Pulmonary artery endothelial cell (primary cell): Measurements from ENCODE around the gene TERT. TPM values are rescaled to one million over a fixed set of nuclear protein-coding genes. Genes with fewer than 3 reads are reported as not detected.
"Not testable (repeated sequence)": the region's sequence is repeated elsewhere in the genome, so short reads cannot be mapped to it uniquely, and the experiment has no call there.

ENCODE experiments used
- DNase-seq: peaks from one replicate; pipeline ENCODE4 v3.0.0-alpha.2; 2011; ENCODE audit warnings: low read depth, low spot score
- total RNA-seq: library from RNA; depleted of rRNA; stranded (reverse); fragments of >200 nt; gene quantifications from 2 replicates; pipeline ENCODE4 v1.2.3, GENCODE V29; 2014

The TERT gene
- total RNA-seq, result 0.07 TPM in 1 of 2 replicates, not detected in the other

DNA sequence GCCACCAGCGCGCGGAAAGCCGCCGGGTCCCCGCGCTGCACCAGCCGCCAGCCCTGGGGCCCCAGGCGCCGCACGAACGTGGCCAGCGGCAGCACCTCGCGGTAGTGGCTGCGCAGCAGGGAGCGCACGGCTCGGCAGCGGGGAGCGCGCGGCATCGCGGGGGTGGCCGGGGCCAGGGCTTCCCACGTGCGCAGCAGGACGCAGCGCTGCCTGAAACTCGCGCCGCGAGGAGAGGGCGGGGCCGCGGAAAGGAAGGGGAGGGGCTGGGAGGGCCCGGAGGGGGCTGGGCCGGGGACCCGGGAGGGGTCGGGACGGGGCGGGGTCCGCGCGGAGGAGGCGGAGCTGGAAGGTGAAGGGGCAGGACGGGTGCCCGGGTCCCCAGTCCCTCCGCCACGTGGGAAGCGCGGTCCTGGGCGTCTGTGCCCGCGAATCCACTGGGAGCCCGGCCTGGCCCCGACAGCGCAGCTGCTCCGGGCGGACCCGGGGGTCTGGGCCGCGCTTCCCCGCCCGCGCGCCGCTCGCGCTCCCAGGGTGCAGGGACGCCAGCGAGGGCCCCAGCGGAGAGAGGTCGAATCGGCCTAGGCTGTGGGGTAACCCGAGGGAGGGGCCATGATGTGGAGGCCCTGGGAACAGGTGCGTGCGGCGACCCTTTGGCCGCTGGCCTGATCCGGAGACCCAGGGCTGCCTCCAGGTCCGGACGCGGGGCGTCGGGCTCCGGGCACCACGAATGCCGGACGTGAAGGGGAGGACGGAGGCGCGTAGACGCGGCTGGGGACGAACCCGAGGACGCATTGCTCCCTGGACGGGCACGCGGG, at the start of gene TERT:
TERT (minus strand) TSS at position 234 of the 815 bp plus-strand sequence; CDS start at position 155, 79 bp downstream.
- no peak for DNase-seq

DNA sequence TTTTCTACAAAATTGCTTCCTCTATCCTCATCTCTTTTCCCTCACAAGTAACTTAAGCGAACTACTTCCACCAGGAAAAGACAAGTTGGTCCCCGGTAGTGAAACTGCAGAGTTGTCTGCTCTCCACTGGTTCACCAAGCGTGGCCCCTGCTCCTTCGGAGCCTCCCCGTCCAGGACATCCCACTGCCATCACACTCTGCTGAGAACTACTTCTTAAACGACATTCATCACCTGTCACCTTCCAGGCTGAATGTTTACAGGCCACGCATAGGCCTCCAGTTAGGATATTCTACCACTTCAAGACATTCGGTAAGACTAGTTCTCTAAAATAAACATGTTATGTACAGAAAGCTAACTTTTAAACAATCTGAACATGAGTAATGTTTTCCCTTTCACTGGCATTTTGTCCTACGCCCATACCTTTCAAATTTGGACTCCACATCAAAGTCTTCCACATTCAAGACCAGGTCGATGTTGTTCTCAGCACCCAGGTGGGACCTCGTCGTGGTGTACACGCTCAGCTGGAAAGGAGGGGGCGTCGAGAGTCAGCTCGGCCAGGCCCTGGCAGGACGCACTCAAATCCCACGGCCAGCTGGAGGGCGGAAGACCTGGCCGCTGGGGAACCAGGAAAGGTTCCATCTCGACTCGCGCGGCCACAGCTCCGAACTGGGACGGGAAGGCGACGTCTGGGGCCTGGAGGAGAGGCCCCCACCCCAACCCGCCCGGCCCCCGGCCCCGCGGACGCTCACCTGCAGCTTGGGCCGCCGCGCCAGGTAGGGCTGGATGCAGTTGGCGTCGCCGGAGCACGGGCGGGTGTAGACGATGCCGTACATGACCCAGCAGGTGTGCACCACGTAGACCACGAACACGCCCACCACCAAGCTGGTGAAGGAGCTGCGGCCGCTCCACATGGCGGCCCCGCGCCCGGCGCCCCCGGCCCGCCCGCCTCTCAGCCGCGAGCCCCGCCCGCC, 49.3 kb upstream of the TERT start:
- DNase-seq, result no peak

DNA sequence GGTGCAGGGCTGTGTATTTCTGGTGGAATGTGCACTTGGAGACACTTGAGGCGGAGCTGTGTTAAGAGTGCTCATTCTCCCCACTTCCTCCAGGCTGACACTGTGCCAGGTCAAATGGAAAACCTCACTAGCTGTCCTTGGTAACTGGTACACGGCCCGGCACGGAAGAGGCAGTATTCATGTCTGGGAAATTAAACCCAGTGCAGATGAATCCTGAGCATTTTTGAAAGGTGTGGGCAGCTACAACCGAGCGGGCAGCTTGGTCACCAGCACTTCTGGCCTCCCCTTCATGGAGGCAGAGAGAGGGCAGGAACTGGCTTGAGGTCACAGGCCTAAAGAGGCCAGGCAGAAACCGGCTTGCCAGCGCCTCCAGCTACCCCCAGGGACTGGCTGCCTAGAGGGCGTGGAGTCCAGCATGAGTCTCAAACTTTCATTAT, 48.5 kb upstream of the TERT start:
- no peak for DNase-seq

DNA sequence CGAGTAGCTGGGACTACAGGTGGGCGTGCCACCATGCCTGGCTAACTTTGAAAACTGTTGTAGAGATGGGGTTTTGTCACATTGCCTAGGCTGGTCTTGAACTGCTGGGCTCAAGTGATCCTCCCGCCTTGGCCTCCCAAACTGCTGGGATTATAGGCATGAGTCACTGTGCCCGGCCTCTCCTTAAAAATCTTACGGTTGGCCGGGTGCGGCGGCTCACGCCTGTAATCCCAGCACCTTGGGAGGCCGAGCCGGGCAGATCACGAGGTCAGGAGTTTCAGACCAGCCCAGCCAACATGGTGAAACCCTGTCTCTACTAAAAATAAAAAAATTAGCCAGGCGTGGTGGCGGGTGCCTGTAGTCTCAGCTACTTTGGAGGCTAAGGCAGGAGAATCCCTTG, 47.8 kb upstream of the TERT start:
- DNase-seq, result not testable (repeated sequence)

DNA sequence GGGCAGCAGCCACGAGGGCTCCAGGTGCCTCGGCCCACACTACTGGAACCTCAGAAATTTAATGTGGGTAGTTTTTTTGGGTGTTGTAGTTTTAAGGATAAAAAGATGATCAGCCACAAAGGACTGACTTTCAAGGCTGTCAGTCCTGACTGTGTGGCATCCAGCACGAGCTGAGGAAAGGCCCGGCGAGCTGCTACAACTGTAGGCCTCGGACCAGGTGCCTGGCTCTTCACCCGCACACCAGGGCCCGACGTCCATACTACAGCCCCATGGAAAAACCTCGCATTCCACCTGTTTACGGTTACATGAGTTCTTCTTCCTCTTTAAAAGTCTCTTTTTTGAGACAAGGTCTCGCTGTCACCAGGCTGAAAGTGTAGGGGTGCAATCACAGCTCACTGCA, 47.4 kb upstream of the TERT start:
- no peak for DNase-seq

DNA sequence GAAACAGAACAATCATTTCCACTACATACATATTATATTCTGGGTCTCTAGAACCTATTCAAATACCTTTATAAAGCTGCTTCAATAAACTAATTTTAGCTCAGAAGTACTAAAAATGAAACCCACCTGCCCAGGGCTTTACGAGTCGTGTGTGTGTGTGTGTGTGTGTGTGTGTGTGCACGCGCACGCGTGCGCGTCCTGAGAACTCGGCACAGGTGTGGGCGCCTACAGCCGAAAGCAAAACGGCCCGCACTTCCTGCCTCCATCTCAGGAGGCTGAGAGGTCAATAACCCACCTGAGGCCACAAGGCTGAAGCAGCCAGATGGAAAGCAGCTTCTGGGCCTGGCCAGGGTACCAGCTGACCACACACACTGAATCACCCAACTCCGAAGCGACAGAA, 47.0 kb upstream of the TERT start:
- DNase-seq, result no peak

DNA sequence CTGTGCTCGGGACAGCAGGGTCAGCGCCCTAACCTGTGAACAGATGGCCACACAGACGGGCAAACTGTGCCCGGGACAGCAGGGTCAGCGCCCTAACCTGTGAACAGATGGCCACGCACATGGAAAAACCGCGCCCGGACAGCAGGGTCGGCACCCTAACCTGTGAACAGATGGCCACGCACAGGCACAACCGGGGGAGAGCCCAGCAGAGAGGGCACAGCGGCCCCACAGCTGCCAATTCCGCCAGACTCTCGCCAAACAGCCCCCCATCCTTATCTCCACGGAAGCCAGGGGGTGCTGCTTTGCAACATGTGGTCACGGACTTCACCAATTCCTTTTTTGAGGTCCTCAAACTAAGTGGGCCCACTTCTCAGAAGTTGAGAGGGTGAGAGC, 44.9 kb upstream of the TERT start:
- not testable (repeated sequence) for DNase-seq

DNA sequence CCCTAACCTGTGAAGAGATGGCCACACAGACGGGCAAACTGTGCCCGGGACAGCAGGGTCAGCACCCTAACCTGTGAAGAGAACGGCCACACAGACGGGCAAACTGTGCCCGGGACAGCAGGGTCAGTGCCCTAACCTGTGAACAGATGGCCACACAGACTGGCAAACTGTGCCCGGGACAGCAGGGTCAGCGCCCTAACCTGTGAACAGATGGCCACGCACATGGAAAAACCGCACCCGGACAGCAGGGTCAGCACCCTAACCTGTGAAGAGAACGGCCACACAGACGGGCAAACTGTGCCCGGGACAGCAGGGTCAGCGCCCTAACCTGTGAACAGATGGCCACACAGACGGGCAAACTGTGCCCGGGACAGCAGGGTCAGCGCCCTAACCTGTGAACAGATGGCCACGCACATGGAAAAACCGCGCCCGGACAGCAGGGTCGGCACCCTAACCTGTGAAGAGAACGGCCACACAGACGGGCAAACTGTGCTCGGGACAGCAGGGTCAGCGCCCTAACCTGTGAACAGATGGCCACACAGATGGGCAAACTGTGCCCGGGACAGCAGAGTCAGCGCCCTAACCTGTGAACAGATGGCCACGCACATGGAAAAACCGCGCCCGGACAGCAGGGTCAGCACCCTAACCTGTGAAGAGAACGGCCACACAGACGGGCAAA, 44.4 kb upstream of the TERT start:
- not testable (repeated sequence) for DNase-seq

DNA sequence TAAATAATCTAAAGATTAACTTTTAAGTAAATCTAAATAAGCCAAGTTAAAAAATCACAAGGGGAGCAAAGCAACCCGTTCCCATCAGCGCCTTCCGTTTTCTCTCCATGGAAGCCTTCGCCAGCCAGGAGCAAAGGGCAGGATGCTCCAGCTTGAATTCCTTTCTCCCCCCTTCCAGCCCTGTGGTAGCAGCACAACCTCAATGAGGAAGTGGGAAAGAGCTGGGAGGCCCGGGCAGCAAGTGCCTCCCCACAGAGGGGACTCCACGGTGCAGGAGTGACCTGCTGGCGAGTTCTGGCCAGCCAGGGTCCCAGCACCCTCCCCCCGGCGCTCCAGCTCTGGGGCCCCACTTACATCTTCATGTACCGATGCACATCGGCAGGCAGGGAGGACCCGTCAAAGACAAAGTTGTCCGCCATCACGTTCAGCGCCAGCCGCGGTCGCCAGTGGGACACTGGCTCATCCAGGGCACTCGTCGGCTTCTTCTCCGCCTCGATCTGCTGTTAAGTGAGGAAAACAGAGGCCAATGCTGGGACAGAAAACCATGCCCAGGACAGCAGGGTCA, 43.7 kb upstream of the TERT start:
- no peak for DNase-seq

DNA sequence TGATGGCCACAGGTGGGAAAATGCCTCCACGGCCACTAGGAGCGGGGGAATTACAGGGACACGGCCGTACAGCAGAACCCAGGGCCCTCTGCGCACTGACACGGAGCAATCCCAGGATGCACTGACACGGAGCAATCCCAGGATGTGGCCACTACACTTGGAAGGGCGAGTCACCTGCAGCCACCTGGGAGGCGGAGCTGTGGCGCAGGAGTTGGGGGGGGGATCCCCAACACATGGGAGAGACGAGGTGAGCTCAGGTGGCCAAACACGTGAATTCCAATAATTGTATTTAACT, 43.3 kb upstream of the TERT start:
- no peak for DNase-seq

DNA sequence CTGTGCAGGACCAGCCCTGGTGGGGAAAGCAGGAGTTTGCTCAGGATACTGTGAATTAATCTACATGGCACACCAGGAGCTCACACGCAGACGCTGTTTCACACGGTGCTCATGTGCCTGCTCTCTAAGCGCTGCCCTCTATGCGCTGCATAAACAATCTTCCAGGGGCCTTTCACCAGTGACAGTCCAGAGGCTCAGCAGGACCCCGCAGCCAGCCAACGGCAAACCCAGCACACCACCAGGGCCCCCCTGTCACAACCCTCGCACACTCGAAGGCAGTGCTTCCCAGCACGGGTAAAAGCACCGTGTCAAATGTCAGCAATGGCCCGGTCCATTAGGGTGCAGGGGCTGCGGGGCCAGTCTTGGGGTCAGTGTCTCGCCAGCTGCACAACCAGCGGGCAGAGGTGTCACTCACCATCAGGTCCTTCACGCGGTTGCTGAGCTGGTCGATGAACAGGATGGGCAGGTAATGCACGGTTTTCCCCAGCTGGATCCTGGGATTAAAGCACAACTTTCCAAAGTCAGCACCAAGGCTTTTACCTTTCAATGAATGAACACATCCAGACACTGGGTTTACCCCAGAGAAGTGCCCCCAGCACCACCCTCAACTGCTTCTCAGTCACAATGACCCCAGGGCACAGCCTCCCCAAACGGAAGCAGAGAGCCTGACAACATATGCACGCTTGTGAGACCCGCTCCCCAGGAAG, 42.8 kb upstream of the TERT start:
- no peak for DNase-seq

DNA sequence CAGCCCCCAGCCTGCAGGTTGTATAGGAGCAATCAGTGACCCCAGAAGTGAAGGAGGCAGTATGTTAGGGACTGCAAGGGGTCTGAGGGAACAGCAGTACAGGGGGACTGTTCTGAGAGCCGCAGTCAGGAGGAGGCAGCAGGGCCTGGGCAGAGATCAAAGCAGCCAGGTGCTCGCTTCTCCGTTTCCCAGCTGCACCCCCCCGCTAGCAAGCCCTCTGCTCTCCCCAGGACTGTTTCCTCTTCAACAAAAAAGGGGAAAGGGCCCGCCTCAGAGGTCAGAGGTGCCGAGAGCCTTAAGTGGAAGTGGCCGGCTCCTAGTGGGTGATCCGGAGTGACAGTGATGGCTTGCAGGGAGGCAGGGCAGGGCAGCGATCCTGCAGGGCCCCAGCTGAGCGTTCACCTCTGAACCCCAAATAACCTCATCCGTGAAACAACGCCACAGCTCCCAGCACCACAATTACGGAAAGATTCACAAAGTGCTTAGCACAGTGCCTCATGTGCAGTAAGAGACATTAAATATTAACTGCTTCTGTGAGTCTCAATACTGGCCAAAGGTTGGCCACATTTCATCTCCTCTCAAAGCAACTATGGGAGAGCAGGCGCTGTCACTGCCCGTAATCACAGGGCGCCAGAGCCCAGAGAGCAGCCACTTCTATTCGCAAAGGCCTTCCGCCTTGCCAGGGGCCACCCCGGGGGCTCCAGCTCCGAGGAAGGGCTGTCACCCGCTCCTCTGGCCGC, 42.1 kb upstream of the TERT start:
- DNase-seq, result no peak

DNA sequence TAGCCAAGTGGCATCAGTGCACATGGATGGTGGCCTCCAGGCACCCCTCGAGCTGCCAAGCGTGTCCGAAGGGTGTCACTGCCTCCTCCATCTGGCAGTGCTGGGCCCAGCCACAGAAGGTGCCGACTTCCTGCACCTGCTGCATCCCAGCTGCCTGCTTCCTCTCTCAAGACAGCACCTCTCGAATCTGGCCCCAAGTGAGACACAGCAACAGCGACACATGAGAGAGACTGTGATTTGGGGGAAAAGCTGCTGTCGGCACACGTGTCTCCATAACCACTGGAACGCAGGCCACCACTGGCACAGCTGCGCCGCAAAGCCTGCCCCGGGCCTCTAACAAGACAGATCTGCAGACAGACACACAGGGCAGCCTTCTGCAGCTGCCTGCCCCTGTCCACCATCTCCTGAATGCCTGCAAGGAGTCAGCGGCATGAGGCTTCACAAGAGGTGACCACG, 41.3 kb upstream of the TERT start:
- DNase-seq, result no peak

DNA sequence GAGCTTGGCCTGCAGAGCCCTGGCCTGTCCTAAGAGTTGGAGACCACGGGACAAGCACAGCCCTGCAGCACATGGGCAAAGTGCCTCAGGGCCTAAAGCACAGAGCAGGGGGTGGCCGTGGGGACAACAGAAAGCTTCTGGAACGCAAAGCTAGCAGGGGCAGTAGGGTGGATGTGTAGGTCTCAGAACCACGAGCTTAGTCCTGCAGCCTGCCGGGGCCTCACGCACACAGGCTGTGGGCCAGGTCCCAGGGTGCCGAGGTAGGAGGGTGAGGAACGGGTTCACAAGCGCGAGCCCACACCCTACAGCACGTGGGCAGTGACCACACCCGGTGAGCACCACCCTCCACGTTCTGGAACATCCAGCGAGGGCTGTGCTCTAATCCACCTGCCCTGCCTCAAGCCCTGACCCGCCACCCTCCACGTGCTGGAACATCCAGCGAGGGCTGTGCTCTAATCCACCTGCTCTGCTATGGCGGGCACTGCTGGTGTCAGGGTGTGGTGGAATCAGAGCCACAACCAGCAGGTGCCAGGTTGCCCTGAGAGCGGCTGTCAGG, 40.8 kb upstream of the TERT start:
- DNase-seq, result no peak

DNA sequence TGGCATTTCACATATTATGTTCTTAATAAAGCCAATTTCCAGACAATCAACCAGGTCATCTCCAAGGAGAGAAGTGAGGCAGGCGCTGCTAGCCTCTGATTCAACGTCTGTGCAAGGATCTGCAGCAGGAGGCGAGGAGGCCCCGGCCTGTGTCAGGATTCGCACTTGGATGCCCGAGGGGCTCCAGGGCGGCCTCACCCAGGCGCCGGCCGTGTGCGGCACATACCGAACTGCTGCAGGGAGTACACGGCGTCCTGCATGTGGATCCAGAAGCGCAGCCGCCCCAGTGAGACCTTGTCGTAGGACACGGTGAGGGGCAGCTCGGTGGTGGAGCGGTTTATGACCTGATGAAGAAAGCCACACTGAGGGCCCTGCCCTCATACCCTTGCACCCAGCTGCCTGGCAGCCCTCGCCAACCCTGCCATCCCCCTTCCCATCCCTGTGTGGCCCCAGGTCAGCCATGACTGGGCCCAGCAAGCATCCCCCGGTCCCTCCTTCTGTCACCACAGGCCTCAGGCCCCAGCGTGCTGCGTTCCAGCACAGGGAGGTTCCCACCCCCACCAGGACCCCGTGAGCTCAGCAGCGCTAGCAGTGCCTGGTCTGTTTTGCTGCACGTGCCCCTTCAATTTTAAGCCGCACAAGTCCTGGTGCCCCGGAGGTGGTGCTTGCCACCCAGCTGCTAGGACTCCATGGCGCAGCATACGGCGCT, 40.1 kb upstream of the TERT start:
- DNase-seq, result no peak

DNA sequence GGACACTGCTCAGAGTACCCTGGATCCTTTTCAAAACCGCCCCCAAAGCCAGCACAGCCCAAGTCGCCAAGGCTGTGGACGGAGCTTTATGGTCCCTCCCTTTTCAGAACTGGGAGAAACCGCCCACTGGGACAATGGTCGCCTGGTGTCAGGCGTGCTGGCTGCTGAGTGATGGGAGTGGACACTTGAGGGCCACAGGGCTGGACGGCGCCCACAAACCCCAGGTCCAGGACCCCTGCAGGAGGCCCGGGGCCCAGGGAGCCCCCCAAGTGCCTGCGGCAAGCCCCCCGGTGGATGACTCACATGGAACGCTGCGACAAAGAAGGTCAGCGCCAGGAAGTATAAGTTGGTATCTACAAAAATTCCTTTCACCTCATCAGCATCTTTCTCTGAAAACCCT, 39.1 kb upstream of the TERT start:
- DNase-seq, result no peak

DNA sequence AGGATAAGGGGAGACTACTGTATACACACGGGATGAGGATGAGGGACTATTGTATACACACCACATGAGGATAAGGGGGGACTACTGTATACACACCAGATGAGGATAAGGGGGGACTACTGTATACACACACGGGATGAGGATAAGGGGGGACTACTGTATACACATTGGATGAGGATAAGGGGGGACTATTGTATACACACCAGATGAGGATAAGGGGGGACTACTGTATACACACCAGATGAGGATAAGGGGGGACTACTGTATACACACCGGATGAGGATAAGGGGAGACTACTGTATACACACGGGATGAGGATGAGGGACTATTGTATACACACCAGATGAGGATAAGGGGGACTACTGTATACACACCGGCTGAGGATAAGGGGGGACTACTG, 38.4 kb upstream of the TERT start:
- not testable (repeated sequence) for DNase-seq

DNA sequence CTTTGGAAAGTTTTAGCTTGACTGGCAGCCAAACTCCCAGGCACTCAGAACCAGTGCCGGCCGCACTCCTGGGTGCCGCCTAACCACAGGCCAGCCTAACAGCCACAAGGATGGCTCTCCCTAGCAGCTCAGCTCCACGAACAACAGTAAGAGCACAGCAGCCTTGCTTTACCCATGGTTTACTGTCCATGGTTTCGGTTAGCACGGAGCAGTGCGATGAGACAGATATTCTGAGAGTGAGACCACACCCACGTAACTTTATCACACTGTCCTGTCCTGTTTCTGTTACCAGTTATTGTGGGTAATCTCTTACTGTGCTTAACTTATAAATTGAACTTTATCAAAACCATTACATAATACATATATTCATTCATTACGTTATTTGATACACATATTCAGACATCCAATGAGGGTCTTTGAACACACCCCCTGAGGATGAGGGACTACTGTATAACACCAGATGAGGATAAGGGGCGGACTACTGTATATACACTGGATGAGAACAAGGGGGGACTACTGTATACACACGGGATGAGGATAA, 37.7 kb upstream of the TERT start:
- DNase-seq, result no peak

DNA sequence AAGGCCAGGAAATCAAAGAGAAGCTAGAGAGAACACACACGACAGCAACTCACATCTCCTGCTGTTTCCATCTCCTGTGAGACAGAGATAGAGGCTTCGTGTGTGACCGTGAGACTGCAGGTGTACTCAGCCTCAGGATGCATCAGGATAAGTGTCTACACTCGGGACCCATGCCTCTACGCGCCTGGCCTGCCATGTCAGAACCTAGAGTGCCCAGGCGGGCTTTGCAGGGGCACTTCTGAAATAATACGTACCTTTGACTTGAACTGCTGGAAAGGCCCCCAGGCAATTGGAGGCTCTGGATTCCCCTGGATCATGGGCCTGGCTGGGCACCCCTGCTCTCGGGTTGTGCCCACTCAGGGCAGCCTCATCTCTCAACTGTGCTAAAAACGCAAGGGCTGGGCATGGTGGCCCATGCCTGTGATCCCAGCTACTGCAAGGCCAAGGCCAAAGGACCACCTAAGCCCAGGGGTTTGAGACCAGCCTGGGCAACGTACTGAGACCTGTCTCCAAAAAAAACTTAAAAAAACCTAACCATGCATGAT, 37.1 kb upstream of the TERT start:
- no peak for DNase-seq
